GM23248 (cell line): ENCODE results near the gene HOXA1.

Experiments used
- EZH2 ChIP-seq: fragments of 200-600 bp; sonication (generic); IDR thresholded peaks from 2 replicates; pipeline ENCODE4 v1.6.1; 2018; ENCODE audit warnings: antibody characterized with exemption, mild to moderate bottlenecking; ENCODE audit not compliant: insufficient read depth, poor library complexity, severe bottlenecking
- EZH2phosphoT487 ChIP-seq: fragments of 200-600 bp; sonication (generic); IDR thresholded peaks from 2 replicates; pipeline ENCODE4 v1.6.1; 2018; ENCODE audit warnings: antibody characterized with exemption, moderate library complexity, mild to moderate bottlenecking, low read depth; ENCODE audit not compliant: insufficient read depth

- no peak for TF ChIP-seq EZH2
- no peak for TF ChIP-seq EZH2phosphoT487
Observed at GRCh38 chr7:27123007-27123476, 27.2 kb upstream of the HOXA1 start.
